HepG2 (cell line): ENCODE results near the gene KIR3DL2. TPM values are rescaled to one million over a fixed set of nuclear protein-coding genes. Genes with fewer than 3 reads are reported as not detected.

Experiments
- ATAC-seq: fragments of 200-7000 bp; cut with Tn5 transposase; 3 replicates; pipeline ENCODE4 v1.9.1; 2020; ENCODE audit warnings: mild to moderate bottlenecking, moderate library complexity
- BruUV-seq: library from RNA; stranded (reverse); fragments of 400-500 nt; replicated peaks from 2 replicates; lab custom pipeline; 2021; lab: Mats Ljungman, UMichigan
- CTCF ChIA-PET: fragments of 300-600 bp; formaldehyde crosslinking; extraction: SDS; loops from one replicate; lab custom pipeline; 2021; ENCODE audit warnings: low total read pairs, inconsistent platforms, low intra/inter-chr PET ratio; lab: Yijun Ruan, JAX
- POLR2A ChIA-PET: fragments of 350-600 bp; sonication (Branson Sonifier 250); formaldehyde crosslinking; loops from one replicate; lab custom pipeline; 2020; ENCODE audit warnings: antibody characterized with exemption, inconsistent platforms; lab: Yijun Ruan, JAX
- DNase-seq: peaks from one replicate; pipeline ENCODE4 v3.0.0-alpha.2; 2015; ENCODE audit warnings: low spot score
- FAIRE-seq: peaks from 3 replicates; lab custom pipeline; 2011; peaks lifted over from hg19 to GRCh38; lab: Jason Lieb, UNC
- H2AFZ ChIP-seq: one replicate; pipeline ENCODE4 v1.6.1; 2011; ENCODE audit warnings: low read length, inconsistent platforms
- H3K27ac ChIP-seq: fragments of 300-600 bp; 3 replicates; pipeline ENCODE4 v1.8.0; 2011; ENCODE audit warnings: mixed run types, mild to moderate bottlenecking, mixed read lengths, low read length, inconsistent platforms; ENCODE audit not compliant: insufficient read depth; ENCODE audit errors: extremely low read length
- H3K27me3 ChIP-seq, 2 experiments: fragments of 200-600 bp in 1 of 2; 2 replicates in 1 of 2; 3 replicates in 1 of 2; pipeline versions ENCODE4 v1.6.0 to v1.8.0; 2011; ENCODE audit warnings: low read length in 2 of 2, mild to moderate bottlenecking in 2 of 2, moderate library complexity in 2 of 2, inconsistent platforms in 1 of 2; ENCODE audit not compliant: insufficient read depth in 2 of 2, control insufficient read depth in 1 of 2
- H3K36me3 ChIP-seq, 2 experiments: fragments of 200-600 bp in 1 of 2; replicated peaks in 1 of 2; 2 replicates in 1 of 2; 3 replicates in 1 of 2; pipeline versions ENCODE4 v1.5.1 to v1.8.0; 2011; ENCODE audit warnings: low read length in 2 of 2, inconsistent platforms in 1 of 2; ENCODE audit not compliant: insufficient read depth in 2 of 2, control insufficient read depth in 1 of 2
- H3K4me1 ChIP-seq: 2 replicates; pipeline ENCODE4 v1.5.1; 2012; ENCODE audit warnings: low read length, inconsistent platforms; ENCODE audit not compliant: insufficient read depth
- H3K4me2 ChIP-seq: 2 replicates; pipeline ENCODE4 v1.6.0; 2011; ENCODE audit warnings: low read depth, low read length, inconsistent platforms
- H3K4me3 ChIP-seq, 3 experiments: fragments of 200-600 bp in 1 of 3; sonication (generic), shearing (Covaris generic) in 1 of 3; replicated peaks in 1 of 3; 2 replicates each; pipeline ENCODE4 v1.5.1; 2011 to 2016; ENCODE audit warnings: low read length in 3 of 3, inconsistent platforms in 2 of 3, low read depth in 2 of 3, mild to moderate bottlenecking in 2 of 3, control low read depth in 1 of 3, mixed read lengths in 1 of 3; ENCODE audit not compliant: insufficient read depth in 1 of 3
- H3K79me2 ChIP-seq: one replicate; pipeline ENCODE4 v1.6.1; 2011; ENCODE audit warnings: low read length, inconsistent platforms; ENCODE audit not compliant: insufficient read depth
- H3K9ac ChIP-seq: 2 replicates; pipeline ENCODE4 v1.6.0; 2011; ENCODE audit warnings: mild to moderate bottlenecking, low read depth, low read length, inconsistent platforms; ENCODE audit not compliant: insufficient read depth
- H3K9me3 ChIP-seq: 2 replicates; pipeline ENCODE4 v1.5.1; 2012; ENCODE audit warnings: mild to moderate bottlenecking, low read length
- H4K20me1 ChIP-seq: 2 replicates; pipeline ENCODE4 v1.6.0; 2011; ENCODE audit warnings: inconsistent platforms, mild to moderate bottlenecking, low read length, moderate library complexity; ENCODE audit not compliant: insufficient read depth
- HOXA9 ChIP-seq: sonication (generic); formaldehyde crosslinking; IDR thresholded peaks from 2 replicates; pipeline ENCODE4 v1.8.1; 2022; ENCODE audit warnings: missing genetic modification reagents, mild to moderate bottlenecking, moderate library complexity, borderline replicate concordance
- ISX ChIP-seq: sonication (generic); formaldehyde crosslinking; conservative IDR thresholded peaks from 2 replicates; pipeline ENCODE4 v1.5.0; 2020; ENCODE audit warnings: missing genetic modification reagents
- LRRFIP1 ChIP-seq: sonication (generic); formaldehyde crosslinking; conservative IDR thresholded peaks from 2 replicates; pipeline ENCODE4 v1.4.0; 2020; ENCODE audit warnings: missing genetic modification reagents
- NFE2L1 ChIP-seq: sonication (generic); formaldehyde crosslinking; IDR thresholded peaks from 2 replicates; pipeline ENCODE4 v1.4.0; 2020; ENCODE audit warnings: missing genetic modification reagents, mild to moderate bottlenecking, borderline replicate concordance
- PCBP2 ChIP-seq: fragments of 200-400 bp; formaldehyde crosslinking; optimal IDR thresholded peaks from 2 replicates; pipeline ENCODE3; 2018; ENCODE audit warnings: low read length, low read depth; ENCODE audit not compliant: poor library complexity, severe bottlenecking
- PPARG ChIP-seq: conservative IDR thresholded peaks from 2 replicates; pipeline ENCODE4 v1.6.1; 2016; ENCODE audit warnings: missing biosample characterization, missing genetic modification reagents
- RELA ChIP-seq: sonication (generic); formaldehyde crosslinking; IDR thresholded peaks from 2 replicates; pipeline ENCODE4 v1.4.0; 2020; ENCODE audit warnings: missing genetic modification reagents
- SPEN ChIP-seq: sonication (generic); formaldehyde crosslinking; IDR thresholded peaks from 2 replicates; pipeline ENCODE4 v1.5.1; 2020; ENCODE audit warnings: low read depth, mild to moderate bottlenecking, missing genetic modification reagents
- TBP ChIP-seq: sonication (generic); formaldehyde crosslinking; IDR thresholded peaks from 2 replicates; pipeline ENCODE4 v1.5.0; 2020; ENCODE audit warnings: missing genetic modification reagents
- TBX2 ChIP-seq: sonication (generic); formaldehyde crosslinking; IDR thresholded peaks from 2 replicates; pipeline ENCODE4 v1.5.0; 2020; ENCODE audit warnings: missing genetic modification reagents, mild to moderate bottlenecking, borderline replicate concordance
- ZNF33A ChIP-seq: sonication (generic); formaldehyde crosslinking; IDR thresholded peaks from 2 replicates; pipeline ENCODE4 v1.5.1; 2020; ENCODE audit warnings: missing genetic modification reagents, mild to moderate bottlenecking, moderate library complexity, borderline replicate concordance
- ZNF33B ChIP-seq: sonication (generic); formaldehyde crosslinking; IDR thresholded peaks from 2 replicates; pipeline ENCODE4 v1.5.1; 2020; ENCODE audit warnings: mild to moderate bottlenecking, missing genetic modification reagents
- ZNF570 ChIP-seq: sonication (generic); formaldehyde crosslinking; IDR thresholded peaks from 2 replicates; pipeline ENCODE4 v1.4.0; 2020; ENCODE audit warnings: mild to moderate bottlenecking, missing genetic modification reagents, borderline replicate concordance
- WGBS: methylation state at CpG from one replicate; pipeline ENCODE4 v1.1.6; 2017; ENCODE audit warnings: low lambda C conversion rate; 5-methylcytosine and 5-hydroxymethylcytosine counted together
- in situ Hi-C: cut with HindIII; loops from 2 replicates; pipeline ENCODE4 v1.10.0; 2017; ENCODE audit warnings: low pct_unique_long_range_greater_than_20kb; ENCODE audit not compliant: extremely low pct_ligation_motif_present
- intact Hi-C: fragments of 100-400 bp; cut with micrococcal nuclease; formaldehyde crosslinking; loops from one replicate; pipeline ENCODE4 v1.10.0; 2022; ENCODE audit not compliant: unreplicated experiment
- polyA plus RNA-seq, 8 experiments: library from polyadenylated mRNA; depleted of rRNA in 3 of 8; stranded (reverse) in 7 of 8; unstranded in 1 of 8; fragments of >200 nt; fragmentation: Illumina TruSeq in 4 of 8; extraction: Trizol in 4 of 8; gene quantifications; 2 replicates each; pipeline versions ENCODE4 v1.2.1 to v1.2.3, GENCODE V29; 2011 to 2016; ENCODE audit warnings: low read depth in 4 of 8, missing spikeins in 1 of 8, mixed read lengths in 1 of 8; ENCODE audit not compliant: insufficient read depth in 1 of 8
- total RNA-seq, 5 experiments: library from RNA; depleted of rRNA; stranded (reverse); fragments of >200 nt; fragmentation: Illumina TruSeq; extraction: Trizol; gene quantifications; 2 replicates each; pipeline ENCODE4 v1.2.3, GENCODE V29; 2016; ENCODE audit warnings: low read depth in 1 of 5
- TF ChIP-seq, protein P1 (sequence below): sonication (generic); formaldehyde crosslinking; IDR thresholded peaks from 2 replicates; pipeline ENCODE4 v1.9.0; 2021; ENCODE audit warnings: missing genetic modification reagents, borderline replicate concordance
- TF ChIP-seq, protein P2 (sequence below): IDR thresholded peaks from 2 replicates; pipeline ENCODE4 v1.6.1; 2016; ENCODE audit warnings: mild to moderate bottlenecking

The KIR3DL2 gene
- total and polyA plus RNA-seq, 2 of the 13 experiments (the other 11 are each of a cell fraction or from before 2014, with no cell fraction given) = not detected

- Histone ChIP-seq H4K20me1 (no peaks in the 10 kb centered on the region), H2AFZ (no peak overlapping the region), H3K4me1 (no peaks in the 10 kb centered on the region), H3K79me2 (no peaks in the 10 kb centered on the region), H3K27ac (no peak overlapping the region), H3K27me3 (peaks cover 0 to 2% of the 10 kb centered on the region in 2 experiments; a peak in 3 of 5 replicates), H3K4me3 (no peak overlapping the region), H3K36me3 (no peaks in the 10 kb centered on the region), H3K9me3 (no peaks in the 10 kb centered on the region), H3K9ac (no peak overlapping the region), H3K4me2 (no peak overlapping the region)
- ChIA-PET CTCF (no interaction called here), POLR2A (no interaction called here)
- TF ChIP-seq HOXA9 (no peak), ZNF33B (CRISPR knock-in tag) (no peak), NFE2L1 (no peak), ZNF570 (CRISPR knock-in tag) (no peak), TBX2 (no peak), LRRFIP1 (no peak), ISX (CRISPR knock-in tag) (no peak), ZNF33A (CRISPR knock-in tag) (no peak), RELA (CRISPR knock-in tag) (no peak), PPARG (CRISPR knock-in tag) (no peak), PCBP2 (no peak), SPEN (CRISPR knock-in tag) (no peak), TBP (CRISPR knock-in tag) (no peak)
- TF ChIP-seq, protein P1, sequence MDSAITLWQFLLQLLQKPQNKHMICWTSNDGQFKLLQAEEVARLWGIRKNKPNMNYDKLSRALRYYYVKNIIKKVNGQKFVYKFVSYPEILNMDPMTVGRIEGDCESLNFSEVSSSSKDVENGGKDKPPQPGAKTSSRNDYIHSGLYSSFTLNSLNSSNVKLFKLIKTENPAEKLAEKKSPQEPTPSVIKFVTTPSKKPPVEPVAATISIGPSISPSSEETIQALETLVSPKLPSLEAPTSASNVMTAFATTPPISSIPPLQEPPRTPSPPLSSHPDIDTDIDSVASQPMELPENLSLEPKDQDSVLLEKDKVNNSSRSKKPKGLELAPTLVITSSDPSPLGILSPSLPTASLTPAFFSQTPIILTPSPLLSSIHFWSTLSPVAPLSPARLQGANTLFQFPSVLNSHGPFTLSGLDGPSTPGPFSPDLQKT = no peak
- TF ChIP-seq, protein P2, sequence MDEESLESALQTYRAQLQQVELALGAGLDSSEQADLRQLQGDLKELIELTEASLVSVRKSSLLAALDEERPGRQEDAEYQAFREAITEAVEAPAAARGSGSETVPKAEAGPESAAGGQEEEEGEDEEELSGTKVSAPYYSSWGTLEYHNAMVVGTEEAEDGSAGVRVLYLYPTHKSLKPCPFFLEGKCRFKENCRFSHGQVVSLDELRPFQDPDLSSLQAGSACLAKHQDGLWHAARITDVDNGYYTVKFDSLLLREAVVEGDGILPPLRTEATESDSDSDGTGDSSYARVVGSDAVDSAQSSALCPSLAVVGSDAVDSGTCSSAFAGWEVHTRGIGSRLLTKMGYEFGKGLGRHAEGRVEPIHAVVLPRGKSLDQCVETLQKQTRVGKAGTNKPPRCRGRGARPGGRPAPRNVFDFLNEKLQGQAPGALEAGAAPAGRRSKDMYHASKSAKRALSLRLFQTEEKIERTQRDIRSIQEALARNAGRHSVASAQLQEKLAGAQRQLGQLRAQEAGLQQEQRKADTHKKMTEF = no peak
- in situ Hi-C loops (no loop called here), intact Hi-C loops (no loop called here)
- DNase-seq (no peak), FAIRE-seq (no peak), ATAC-seq (no peak)
- WGBS = 10% methylated on average over 13 of the region's 15 CpGs
- BruUV-seq = no TSS peak
These were observed 32.3 kb upstream of the KIR3DL2 start for GRCh38 chr19:54817670-54818536.
